Suppressor macrophage treated with lipopolysaccharide for 4 hours (primary cell): Measurements from ENCODE around the gene FAM149B1.
"Not testable (repeated sequence)": the region's sequence is repeated elsewhere in the genome, so short reads cannot be mapped to it uniquely, and the experiment has no call there.

Experiments
- DNase-seq: peaks from one replicate; pipeline ENCODE4 v3.0.0-alpha.2; 2020

FAM149B1 gene

DNA sequence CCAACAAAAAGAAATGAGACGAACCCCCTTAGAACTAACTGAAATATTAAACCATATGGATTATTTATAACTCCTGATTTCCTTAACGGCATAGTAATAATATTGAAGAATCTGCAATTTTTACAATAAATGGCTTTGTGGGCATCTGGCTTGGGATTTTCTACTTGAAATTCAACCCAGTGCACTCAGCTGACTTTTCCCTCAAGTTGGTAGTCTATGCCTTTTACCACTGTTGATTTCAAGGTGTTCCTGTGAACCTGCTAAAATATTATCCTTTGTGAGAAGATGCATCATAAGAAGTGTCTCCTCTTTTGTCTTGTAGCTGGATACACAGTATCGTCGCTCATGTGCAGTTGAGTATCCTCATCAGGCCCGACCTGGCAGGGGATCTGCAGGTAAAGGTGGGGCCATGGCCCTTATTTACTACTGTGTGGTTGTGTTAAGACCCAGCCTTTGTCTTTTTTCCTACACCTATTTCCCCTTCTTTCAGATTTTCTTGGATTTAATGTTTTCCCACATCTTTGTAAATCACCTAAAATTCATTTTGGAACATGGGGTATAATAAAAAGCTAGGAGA lies 71.2 kb downstream of the FAM149B1 start:
- no peak for DNase-seq

DNA sequence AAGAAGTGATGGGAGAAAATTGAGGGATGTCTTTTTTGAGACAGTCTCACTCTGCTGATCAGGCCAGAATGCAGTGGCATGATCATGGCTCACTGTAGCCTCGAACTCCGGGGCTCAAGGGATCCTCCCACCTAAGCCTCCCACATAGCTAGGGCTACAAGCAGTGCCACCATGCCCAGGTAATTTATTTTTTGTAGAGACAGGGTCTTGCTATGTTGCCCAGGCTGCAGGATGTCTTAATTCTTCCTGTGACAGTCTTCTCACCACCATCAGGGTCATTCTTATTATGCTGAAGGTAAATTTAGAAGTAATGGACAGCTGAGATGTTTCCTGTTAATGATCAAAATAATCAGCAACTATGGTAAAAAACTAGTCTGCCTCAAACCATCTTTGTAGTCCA lies 72.0 kb downstream of the FAM149B1 start:
- no peak for DNase-seq

DNA sequence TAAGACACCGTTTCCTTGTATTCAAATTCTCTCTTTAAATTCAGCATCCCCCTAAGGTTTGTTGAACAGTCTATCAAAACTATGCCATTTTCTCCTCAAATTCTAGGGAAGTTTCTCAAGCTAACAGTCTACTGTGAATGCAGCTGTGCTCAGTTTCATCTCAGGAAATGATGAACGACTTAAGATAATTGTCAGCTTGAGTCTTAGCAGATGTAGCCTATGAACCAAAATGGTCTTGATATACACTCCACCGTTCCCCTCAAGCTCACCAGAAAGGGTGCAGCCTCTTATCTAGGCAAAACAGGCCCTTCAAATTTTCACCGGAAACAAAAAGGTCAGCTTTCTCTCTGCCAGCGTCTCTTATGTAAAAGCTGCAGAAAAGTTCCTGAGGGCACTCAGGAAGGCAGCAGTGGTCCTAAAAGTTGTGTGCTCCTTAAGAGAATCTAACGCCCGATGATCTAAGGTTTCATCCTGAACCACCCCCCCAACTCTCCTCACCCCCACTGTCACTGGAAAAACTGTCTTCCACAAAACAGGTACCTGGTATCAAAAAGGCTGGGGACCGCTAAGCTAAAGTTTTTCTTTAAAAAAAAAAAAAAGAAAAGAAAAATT lies 77.1 kb downstream of the FAM149B1 start:
- no peak for DNase-seq

DNA sequence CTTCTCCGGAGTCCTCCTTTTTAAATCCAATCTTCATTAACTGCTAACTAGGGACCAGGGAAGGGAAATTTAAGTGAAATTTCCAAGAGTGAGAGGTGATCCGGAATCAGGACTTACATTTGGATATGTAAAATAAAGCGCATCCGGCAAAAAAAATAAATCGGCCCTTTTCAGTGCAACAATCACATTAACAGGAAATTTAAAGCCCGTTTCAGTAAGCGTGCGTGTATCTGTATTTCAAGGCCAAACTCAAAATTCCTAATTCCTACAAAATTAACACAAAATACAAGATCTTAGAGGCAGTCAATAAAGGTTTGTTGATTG lies 78.4 kb downstream of the FAM149B1 start:
- no peak for DNase-seq

DNA sequence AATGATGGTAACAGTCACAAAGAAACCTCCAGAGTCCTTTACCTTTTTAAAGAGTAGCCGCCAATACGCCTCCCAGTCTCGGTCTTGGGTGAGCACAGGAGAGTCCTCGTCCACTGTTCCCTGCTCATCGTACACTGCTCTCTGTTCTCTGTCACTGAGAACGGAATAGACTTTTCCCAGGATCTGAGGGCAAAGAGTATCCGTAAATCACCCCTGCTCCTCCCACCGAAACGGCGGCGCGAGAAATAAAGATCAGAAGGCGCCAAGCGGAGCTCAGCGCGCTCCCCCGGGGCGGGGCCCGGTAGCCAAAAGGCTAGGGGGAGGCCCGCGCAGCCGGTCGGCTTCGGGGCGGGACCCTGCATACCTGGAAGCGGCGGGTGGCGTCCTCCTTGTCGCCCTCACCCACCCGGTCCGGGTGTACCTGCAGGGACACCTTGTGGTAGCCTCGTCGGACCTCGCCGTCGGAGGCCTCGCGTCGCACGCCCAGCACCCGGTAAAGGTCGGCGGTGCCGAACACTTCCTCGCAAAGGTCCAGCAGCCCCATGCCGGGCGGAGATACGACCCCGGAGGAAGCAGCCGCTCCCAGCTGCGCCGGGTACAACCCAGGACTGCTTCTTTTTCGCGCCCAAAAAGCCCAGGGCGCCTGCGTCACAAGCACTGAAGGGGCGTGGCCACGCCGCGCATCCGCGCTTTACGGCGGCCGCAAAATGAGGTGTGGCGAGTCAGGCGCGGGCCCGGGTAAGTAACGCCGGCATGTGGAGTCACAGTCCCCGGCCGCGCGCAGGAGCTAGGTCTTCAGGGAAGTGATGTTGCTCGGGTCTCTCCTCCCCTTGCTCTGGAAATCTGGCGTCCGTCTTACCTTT lies 79.0 kb downstream of the FAM149B1 start, which contains the start of gene DNAJC9:
DNAJC9 (minus strand) TSS at position 610 of the 863 bp plus-strand sequence; CDS start at position 544, 66 bp downstream.
- DNase-seq, result peak; percentile 97

DNA sequence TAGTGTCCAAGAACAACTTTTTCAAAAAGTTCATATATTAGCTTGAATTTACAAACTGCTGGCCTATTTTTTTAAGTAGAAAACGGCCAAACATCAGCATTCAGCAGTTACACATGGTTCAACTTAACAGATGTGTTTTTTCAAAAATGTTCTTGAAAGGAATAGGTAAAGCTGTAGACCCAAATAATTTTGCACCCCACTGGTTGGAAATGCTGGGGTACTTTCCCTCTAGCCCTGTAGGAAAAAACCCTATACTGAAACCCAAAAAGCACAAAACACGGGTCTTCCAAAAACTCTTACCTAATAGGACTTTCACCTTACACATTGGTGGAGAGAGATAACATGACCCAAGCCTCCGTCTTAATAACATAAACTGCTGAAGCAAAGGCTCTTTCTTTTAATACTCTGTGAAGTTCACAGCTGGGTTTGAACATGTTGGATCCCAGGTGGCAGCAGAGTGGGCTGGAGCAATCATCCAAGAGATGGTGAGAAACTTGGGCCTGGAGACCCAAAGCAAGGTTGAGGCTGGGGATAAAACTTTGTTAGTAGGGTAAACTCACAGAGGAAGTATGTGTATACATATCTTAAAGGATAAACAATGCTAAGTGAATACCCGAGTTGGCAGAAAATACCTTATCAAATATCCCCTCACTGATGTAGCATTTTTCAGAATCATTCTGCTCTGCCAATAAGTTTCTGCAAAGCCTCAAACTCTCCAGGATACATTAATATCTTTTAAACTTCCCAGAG lies 79.8 kb downstream of the FAM149B1 start:
- DNase-seq, result no peak

DNA sequence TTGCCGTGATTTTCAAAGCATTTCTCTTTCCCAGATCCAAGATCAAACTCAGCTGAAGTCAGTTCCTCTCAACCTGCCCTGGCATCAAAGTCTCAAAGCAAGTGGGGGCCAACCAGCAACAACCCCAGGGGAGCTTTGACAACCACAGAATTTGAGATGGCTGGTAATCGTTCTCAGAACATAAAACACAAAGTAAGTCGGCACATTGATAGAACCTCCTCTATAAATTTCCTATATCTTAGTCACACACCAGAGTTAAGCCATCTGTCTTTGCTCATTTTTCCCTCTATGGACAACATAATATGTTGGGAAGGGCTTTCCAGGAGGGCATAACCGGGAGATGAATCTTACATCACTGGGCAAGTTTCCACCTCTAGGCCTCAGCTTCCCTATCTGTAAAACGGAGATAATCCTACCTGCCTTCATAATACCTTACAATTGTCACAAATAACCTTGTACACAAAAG lies 80.4 kb downstream of the FAM149B1 start:
- no peak for DNase-seq

DNA sequence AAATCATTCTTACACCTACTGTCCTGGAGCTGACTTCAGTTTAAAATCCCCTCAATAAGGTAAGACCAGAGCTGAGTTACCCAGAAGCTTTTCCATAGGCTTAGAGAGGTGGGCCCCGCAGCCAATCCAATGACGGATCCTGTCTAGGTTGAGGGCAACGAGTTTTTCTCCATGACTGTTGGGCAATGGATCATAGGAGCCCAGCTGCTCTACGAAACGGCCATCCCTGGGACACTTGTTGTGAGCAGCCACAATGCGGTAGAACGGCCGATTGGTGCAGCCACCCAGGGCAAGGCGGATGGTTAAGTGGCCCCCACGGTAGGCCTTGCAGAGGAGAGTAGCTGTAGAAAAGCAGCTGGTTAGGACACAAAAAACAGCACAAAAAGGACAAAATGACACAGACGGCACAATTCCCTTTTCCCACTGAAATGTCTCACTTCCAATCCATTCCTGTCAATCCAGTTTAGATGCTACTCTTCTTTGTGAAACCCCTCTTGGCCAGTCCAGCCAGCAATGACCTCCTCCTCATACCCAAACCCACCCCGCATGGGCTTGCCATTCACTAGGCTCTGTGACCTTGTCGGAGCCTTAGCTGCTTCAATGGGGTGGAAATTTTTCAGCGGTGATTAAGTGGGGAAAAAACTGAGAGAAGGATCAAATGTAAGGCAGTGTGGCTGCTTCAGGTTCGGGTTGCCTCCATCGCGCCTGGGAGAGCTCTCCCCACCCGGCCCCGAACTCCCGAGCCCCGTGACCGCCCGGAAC lies 83.9 kb downstream of the FAM149B1 start:
- no peak for DNase-seq

DNA sequence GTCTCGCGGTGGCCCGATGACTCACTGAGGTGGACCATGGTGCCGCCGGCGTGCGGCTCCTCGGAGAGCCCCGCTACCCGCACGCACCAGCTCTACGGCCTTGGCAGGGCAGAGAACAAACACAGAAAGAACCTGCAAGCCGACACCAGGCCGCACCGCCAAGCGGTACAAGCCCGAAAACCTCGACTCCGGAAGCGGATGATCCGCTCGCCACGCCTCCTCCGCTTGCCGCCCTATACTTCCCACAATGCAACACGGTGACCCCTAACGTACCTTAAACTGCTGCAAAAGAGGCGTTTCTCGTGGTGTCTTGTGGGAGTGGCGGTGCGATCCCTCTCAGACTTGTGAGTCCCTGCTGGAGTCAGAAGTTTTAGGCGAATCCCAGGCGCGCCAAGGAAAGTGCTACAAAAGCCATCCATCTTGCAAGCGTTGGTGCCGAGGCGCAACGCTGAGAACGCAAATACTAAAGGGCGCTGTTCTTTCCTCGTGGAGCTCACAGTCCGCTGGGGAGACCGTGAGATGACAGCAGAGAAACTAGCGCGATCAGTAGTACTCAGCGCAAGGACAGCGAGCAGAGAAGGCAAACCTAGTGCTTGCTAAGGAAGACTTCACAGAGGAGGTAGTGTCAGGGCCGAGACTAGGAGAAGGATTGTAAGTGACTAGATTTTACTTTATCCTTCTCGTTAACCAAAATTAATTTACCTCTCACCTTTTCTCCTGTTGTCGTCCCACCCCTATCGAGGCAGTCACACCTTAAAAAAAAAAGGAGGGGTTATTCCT lies 84.7 kb downstream of the FAM149B1 start, which contains the start of gene MRPS16:
MRPS16 (minus strand) TSS at position 200 of the 780 bp plus-strand sequence; CDS start at position 38, 162 bp downstream.
- peak; percentile 94 for DNase-seq

DNA sequence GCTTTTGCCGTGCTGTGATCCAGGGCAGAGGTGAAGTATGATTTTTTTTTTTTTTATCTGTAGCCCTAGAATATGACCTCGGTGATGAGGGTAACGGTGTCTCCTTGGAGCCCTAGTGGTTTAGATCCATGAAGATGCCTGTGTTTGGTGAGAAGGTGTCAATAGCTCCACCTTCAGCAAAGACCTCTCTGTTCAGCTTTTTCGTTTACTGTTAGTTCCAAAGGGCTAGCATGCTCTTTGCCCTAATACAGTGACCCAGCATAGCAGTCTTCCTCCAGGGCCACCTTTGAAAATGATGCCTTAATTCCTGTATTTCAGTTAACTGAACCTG lies 85.3 kb downstream of the FAM149B1 start:
- DNase-seq, result no peak

DNA sequence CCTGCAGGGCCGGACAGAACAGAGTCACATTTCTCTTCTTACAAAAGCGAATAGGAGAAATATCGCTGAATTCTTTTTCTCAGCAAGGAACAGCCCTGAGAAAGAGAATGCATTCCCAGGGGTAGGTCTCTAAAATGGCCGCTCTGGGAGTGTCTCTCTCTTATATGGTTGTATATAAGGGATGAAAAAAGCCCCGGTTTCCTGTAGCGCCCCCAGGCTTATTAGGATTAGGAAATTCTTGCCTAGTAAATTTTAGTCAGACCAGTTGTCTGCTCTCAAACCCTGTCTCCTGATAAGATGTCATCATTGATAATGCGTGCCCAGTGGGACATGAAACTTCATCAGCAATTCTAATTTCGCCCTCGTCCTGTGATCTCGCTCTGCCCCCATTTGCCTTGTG lies 90.7 kb downstream of the FAM149B1 start:
- DNase-seq, result not testable (repeated sequence)

DNA sequence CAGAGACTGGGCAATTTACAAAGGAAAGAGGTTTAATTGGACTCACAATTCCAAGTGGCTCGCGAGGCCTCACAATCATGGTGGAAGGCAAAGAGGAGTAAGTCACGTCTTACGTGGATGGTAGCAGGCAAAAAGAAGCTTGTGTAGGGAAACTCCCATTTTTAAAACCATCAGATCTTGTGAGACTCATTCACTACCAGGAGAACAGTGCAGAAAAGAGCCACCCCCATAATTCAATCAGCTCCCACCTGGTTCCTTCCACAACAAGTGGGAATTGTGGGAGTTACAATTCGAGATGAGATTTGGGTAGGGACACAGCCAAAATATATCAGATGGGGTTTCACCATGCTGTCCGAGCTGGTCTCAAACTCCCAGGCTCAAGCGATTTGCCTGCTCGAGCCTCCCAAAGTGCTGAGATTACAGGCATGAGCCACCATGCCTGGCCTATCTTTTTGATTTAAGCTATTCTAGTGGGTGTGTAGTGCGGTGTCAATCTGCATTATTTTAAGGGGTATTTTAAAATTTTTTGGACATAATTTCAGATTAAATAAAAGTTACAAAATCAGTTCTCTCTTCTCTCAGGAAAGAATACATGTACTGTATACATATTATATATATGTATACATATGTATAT lies 93.6 kb downstream of the FAM149B1 start:
- no peak for DNase-seq

DNA sequence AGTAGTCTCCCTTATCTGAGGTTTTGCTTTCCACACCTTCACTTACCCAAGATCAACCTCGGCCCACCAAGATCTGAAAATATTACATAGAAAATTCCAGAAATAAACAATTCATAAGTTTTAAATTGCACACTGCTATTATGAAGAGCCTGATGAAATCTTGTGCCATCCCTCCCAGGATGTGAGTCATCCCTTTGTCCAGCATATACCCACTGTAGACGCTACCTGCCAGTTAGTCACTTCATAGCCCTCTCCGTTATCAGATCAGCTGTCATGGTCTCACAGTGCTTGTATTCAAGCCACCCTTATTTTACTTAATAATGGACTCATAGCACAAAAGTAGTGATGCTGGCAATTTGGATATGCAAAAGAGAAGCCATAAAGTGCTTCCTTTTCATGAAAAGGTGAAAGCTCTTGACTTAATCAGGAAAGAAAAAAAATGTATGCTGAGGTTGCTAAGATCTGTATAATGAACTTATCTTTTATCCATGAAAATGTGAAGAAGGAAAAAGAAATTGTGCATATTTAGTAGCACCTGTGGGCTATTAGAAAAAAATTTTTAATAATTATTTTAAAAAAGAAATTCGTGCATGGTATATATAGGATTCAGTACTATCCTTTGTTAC lies 94.3 kb downstream of the FAM149B1 start:
- DNase-seq, result no peak

DNA sequence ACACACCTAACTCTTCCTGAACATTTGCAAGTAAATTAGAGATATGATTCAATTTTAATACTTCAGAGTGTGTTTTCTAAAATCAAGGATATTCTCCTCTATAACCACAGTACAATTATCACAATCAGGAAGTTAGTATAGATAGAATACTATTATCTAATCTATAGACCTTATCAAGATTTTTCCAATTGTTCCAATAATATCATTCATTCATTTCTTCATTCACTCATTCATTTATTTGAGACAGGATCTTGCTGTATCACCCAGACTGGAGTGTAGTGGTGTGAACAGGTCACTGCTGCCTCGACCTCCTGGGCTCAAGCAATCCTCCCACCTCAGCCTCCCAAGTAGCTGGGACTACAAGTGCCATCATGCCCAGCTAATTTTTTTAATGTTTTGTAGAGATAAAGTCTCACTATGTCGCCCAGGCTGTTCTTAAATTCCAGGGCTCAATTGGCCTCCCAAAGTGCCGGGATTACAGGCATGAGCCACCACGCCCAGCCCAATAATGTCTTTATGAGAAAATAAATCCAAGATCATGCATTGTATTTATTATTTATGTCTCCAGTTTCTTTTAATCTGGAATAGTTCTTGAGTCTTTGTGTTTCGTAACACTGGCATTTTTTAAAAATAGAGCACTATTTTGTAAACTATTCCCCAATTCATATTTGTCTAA lies 95.1 kb downstream of the FAM149B1 start:
- DNase-seq, result no peak

DNA sequence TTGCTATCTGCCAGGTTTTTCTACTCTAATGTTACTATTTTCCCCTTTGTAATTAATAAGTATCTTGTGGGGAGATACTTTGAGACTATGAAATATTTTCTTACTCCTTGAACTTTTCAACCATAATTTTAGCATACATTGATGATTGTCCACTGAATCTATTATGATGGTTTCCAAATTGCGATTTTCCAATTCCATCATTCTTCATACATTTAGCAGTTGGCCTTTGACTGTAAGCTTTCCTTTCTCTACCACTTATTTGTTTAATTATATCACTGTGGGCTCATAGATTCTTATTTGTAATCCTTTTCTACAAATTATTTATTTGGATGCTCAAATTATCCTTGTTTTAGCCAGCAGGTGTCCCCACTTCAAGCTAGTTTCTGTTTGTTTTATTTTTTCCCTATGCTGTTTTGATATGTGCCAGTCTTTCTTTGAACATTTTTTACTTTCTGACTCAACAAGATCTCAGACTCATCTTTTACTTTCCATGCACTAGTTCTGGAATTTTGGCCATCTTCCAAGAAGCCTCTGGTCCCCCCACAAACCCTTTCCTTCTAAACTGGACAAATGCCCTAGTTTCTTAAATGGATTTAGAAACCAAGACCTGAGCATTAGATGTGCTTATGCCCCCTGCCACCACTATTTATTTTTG lies 95.9 kb downstream of the FAM149B1 start:
- DNase-seq, result peak; percentile 26

DNA sequence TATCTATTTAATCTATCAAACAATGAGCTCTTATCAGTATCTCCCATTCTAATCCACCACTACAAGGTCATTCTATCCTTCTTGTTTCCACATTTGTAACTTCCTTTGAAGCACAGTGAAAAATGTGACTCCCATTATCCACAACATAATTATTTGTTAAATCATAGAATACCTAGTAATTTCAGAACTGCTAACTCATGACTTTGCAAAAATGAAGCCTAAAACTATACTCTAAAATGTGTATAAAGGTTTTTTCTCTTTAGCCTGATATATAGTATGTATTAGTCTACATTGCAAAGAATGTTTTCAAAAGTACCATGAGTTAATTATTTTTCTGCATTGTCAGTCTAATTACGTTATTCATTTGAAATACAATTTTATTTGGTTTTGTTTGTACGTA lies 96.5 kb downstream of the FAM149B1 start:
- DNase-seq, result no peak

DNA sequence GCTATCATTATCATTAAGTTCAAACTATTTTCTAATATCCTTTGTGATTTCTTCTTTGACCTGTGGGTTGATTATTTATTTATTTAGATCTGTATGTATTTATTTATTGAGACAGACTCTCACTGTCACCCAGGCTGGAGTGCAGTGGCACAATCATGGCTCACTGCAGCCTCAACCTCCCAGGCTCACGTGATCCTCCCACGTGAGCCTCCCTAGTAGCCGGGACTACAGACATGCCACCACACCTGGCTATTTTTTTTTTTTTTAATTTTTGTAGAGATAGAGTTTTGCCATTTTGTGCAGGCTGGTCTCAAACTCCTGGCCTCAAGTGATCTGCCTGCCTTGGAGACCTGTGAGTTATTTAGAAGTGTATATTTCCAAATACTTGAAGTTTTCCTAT lies 113.2 kb downstream of the FAM149B1 start:
- DNase-seq, result no peak

DNA sequence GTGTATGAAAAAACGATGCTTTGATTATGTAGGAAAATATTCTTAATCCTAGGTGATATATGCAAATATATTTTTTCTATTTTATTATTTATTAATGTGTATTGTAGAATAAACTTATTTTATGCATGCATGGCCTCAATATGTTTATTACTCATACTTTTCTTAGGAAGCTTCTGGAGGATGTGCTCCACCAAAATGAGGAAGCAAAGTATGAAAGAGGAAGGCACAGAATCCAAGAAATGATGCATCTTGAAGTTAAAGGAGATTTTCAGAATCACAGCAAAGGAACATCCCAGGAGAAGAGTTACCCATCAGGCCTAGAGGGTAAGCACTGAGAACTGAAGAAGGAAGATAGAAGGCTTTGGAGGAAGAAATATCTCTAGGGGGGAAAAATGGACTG lies 119.5 kb downstream of the FAM149B1 start:
- DNase-seq, result peak; percentile 70

DNA sequence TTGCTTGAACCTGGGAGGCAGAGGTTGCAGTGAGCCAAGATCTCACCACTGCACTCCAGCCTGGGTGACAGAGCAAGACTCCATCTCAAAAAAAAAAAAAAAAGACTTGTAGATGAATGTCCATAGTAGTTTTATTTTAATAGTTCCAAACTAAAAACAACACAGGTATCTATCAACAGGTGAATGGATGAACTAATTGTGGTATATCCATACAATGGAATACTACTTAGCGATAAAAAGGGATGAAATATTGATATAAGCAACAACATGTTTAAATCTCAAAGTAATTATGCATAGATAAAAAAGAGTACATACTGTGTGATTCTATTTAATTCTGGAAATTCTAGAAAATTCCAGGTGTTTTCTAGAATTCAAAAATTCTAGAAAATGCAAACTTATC lies 122.0 kb downstream of the FAM149B1 start:
- DNase-seq, result no peak

DNA sequence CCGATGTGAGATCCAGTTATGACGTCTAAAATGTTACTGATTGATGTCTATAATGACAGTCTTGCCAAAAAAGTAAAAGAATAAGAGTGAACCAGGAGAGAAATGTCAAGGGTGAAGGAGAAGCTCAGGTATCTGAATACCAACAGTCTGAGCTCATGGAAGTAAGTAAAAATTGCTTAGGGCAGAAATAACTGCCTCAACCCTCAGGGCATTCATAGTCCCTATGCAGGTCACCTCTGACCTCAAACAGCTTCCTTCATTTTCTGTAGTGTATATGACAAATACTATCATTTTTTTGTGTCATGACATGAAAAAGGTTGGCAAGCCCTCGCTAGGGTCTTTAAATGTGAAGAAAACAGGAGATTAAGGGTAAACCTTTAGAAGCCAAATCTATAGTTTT lies 125.5 kb downstream of the FAM149B1 start:
- no peak for DNase-seq
